ENCODE data around the gene ZFYVE9. TPM values are rescaled to one million over a fixed set of nuclear protein-coding genes. Genes with fewer than 3 reads are reported as not detected.
A peak's percentile ranks its signal among the peaks of the same experiment; 100 is the strongest.
"Not testable (repeated sequence)": the region's sequence is repeated elsewhere in the genome, so short reads cannot be mapped to it uniquely, and the experiment has no call there.

The ZFYVE9 gene
- total RNA-seq, 1 donor from 2014 or later: 17.6 TPM

DNA sequence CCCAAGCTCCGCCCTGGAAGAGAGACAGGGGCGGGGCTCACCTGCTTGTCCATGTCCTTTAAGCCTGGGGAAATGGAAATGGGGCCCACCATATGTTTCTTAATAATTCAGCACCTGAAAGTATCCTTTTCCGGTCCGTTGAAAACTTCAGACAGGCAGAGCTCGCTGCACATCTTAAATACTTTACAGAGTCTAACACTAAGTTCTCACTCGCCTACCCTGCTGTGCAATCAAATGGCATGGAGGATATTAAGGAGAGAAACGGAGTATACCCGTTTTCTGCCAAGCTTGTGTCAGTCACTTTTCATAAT lies 224.6 kb downstream of the ZFYVE9 start:
- no peak for DNase-seq (ENCODE audit: low read depth)
- peak overlapping the region; percentile 71 for H3K4me3 ChIP-seq (ENCODE audit: low read depth, low read length)
- TF ChIP-seq, protein P1, sequence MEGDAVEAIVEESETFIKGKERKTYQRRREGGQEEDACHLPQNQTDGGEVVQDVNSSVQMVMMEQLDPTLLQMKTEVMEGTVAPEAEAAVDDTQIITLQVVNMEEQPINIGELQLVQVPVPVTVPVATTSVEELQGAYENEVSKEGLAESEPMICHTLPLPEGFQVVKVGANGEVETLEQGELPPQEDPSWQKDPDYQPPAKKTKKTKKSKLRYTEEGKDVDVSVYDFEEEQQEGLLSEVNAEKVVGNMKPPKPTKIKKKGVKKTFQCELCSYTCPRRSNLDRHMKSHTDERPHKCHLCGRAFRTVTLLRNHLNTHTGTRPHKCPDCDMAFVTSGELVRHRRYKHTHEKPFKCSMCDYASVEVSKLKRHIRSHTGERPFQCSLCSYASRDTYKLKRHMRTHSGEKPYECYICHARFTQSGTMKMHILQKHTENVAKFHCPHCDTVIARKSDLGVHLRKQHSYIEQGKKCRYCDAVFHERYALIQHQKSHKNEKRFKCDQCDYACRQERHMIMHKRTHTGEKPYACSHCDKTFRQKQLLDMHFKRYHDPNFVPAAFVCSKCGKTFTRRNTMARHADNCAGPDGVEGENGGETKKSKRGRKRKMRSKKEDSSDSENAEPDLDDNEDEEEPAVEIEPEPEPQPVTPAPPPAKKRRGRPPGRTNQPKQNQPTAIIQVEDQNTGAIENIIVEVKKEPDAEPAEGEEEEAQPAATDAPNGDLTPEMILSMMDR (conservative IDR thresholded peaks at IDR 0.05; ENCODE audit: low read depth, low read length): no peak

DNA sequence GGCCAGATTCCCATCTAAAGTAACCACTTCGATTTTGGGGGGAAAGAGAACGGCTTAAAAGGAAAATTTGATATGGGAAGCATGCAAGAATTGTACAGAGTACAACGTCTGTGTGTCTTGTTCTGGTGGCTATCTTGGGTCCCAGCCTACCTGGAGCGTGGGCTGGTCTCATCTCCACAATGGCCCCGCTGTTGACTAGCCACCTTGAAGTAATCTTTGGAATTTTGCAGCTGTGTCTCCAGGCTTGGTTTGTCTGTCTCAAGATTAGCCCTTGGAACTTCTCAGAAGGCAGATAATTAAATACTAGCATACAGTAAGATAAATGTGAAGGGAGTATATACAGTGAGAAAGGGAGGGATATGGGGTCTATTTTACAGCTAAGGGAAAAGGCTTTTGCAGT lies 225.4 kb downstream of the ZFYVE9 start:
- no peak for DNase-seq (ENCODE audit: low read depth)
- TF ChIP-seq, protein P1 (conservative IDR thresholded peaks at IDR 0.05; ENCODE audit: low read depth, low read length): no peak
- no peak overlapping the region for H3K4me3 ChIP-seq (ENCODE audit: low read depth, low read length)

GRCh38 chr1:52368383-52369172 lies 226.7 kb downstream of the ZFYVE9 start:
- H3K4me3 ChIP-seq (ENCODE audit: low read depth, low read length): peak overlapping the region; percentile 60
- TF ChIP-seq, protein P1 (conservative IDR thresholded peaks at IDR 0.05; ENCODE audit: low read depth, low read length): peak; percentile 21

DNA sequence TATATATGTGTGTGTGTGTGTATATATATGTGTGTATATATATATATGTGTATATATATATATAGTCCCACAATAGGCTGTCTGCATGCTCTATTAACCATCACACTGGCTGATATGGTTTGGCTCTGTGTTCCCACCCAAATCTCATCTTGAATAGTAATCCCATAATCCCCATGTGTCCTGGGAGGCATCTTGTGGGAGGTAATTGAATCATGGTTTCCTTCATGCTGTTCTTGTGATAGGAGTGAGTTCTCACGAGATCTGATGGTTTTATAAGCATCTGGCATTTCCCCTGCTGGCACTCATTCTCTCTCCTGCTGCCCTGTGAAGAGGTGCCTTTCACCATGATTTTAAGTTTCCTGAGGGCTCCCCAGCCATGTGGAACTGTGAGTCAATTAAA lies 228.0 kb downstream of the ZFYVE9 start:
- H3K4me3 ChIP-seq (ENCODE audit: low read depth, low read length); DNase-seq (ENCODE audit: low read depth): not testable (repeated sequence)

More at GRCh38 chr1:52368383-52369172, 226.7 kb downstream of the ZFYVE9 start:
- DNase-seq (ENCODE audit: low read depth): peak; percentile 6

DNA sequence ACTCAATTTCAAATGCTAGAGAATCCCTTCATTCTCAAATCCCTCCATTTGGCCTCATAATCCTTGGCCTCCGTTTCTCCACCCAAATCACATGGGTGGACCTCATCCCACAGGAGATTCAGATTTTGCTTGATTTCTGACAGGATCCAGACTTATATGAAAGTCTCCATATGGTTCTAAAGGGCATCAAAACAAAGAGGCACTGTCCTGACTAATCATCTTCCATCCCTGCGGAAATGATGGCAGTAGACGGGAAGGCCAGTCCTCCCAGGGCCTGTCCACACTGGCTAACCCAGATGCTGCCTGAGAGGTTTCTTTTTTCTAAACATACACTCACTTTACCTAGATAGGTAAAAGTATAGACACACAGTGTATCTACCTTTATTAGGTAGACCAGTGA lies 243.5 kb downstream of the ZFYVE9 start:
- DNase-seq (ENCODE audit: low read depth): no peak
- H3K4me3 ChIP-seq (ENCODE audit: low read depth, low read length): no peak overlapping the region
- TF ChIP-seq, protein P1 (conservative IDR thresholded peaks at IDR 0.05; ENCODE audit: low read depth, low read length): no peak

DNA sequence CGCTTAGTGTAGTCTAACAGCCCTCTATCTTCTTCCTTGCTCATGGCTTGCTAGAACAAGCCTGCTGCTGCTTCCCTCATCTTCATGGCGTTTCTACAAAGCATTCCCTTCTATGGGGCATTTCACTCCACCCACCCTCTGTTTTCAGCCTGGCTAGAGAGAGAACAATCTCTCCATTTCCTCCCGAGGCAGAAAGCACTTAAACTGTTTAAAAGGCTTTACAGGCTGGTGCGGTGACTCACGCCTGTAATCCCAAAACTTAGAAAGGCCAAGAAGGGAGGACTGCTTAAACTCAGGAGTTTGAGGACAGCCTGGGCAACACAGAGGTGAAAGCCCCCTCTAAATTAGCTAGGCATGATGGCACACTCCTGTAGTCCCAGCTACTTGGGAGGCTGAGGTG lies 244.6 kb downstream of the ZFYVE9 start:
- no peak overlapping the region for H3K4me3 ChIP-seq (ENCODE audit: low read depth, low read length)

GRCh38 chr1:52393174-52393573 lies 251.3 kb downstream of the ZFYVE9 start:
- no peak overlapping the region for H3K4me3 ChIP-seq (ENCODE audit: low read depth, low read length)
- no peak for DNase-seq (ENCODE audit: low read depth)
- TF ChIP-seq, protein P1 (conservative IDR thresholded peaks at IDR 0.05; ENCODE audit: low read depth, low read length): no peak

More for the DNA sequence above, 244.6 kb downstream of the ZFYVE9 start:
- DNase-seq (ENCODE audit: low read depth): no peak
- TF ChIP-seq, protein P1 (conservative IDR thresholded peaks at IDR 0.05; ENCODE audit: low read depth, low read length): no peak

Other genes with a start within 250 kb of the ZFYVE9 start
- 15.8 and 35.5 TPM in 2 replicates for gene RAB3B, start 151.4 kb upstream of the ZFYVE9 start, total RNA-seq
- gene KTI12, start 108.3 kb upstream of the ZFYVE9 start, total RNA-seq: 10.4 and 14.4 TPM in 2 replicates
- 51.7 and 85.7 TPM in 2 replicates for gene TXNDC12, start 86.9 kb upstream of the ZFYVE9 start, total RNA-seq
- 47.4 and 65.8 TPM in 2 replicates for gene BTF3L4, start 85.8 kb upstream of the ZFYVE9 start, total RNA-seq
- 32.5 and 33.9 TPM in 2 replicates for gene CC2D1B, start 224.1 kb downstream of the ZFYVE9 start, total RNA-seq

Data from epithelial cell of proximal tubule (primary cell).